HG02678 (cell line): ENCODE measurements around the gene UBE2D4.

Experiments
- ATAC-seq: cut with Tn5 transposase; IDR thresholded peaks from one replicate; pipeline ENCODE4 v1.9.1; 2021; ENCODE audit warnings: mild to moderate bottlenecking, moderate library complexity; ENCODE audit not compliant: unreplicated experiment

UBE2D4 gene

GRCh38 chr7:43906331-43907010 is 19.8 kb upstream of the UBE2D4 start, which contains the start of gene URGCP:
TSS of gene URGCP (minus strand) at chr7:43906596. CDS start at chr7:43906575, 21 bp downstream.
- ATAC-seq = peak; percentile 81

GRCh38 chr7:43914795-43915194 is 11.4 kb upstream of the UBE2D4 start:
- ATAC-seq = no peak

- ATAC-seq = no peak
Observed at GRCh38 chr7:43915907-43916306, 10.3 kb upstream of the UBE2D4 start.

GRCh38 chr7:43921423-43921822 is 4.8 kb upstream of the UBE2D4 start:
- no peak for ATAC-seq

GRCh38 chr7:43922726-43923125 is 3.5 kb upstream of the UBE2D4 start:
- ATAC-seq = no peak

GRCh38 chr7:43926798-43927123 is 525 bp downstream of the UBE2D4 start:
- ATAC-seq = no peak

GRCh38 chr7:43927810-43928209 is 1.6 kb downstream of the UBE2D4 start:
- no peak for ATAC-seq

- no peak for ATAC-seq
Observed at GRCh38 chr7:43929529-43930457, 3.6 kb downstream of the UBE2D4 start.

GRCh38 chr7:43931346-43931745 is 5.1 kb downstream of the UBE2D4 start:
- no peak for ATAC-seq

- ATAC-seq = no peak
Observed at GRCh38 chr7:43933902-43934560, 7.8 kb downstream of the UBE2D4 start.

GRCh38 chr7:43937444-43937843 is 11.2 kb downstream of the UBE2D4 start:
- ATAC-seq = no peak

- no peak for ATAC-seq
Observed at GRCh38 chr7:43938892-43939482, 12.8 kb downstream of the UBE2D4 start.

- ATAC-seq = no peak
Observed at GRCh38 chr7:43942250-43942649, 16.0 kb downstream of the UBE2D4 start.

- no peak for ATAC-seq
Observed at GRCh38 chr7:43942997-43943396, 16.8 kb downstream of the UBE2D4 start.

GRCh38 chr7:43943417-43944187 is 17.4 kb downstream of the UBE2D4 start:
- ATAC-seq = no peak

GRCh38 chr7:43944286-43944685 is 18.1 kb downstream of the UBE2D4 start:
- ATAC-seq = no peak

GRCh38 chr7:43952028-43952427 is 25.8 kb downstream of the UBE2D4 start:
- no peak for ATAC-seq

- ATAC-seq = no peak
Observed at GRCh38 chr7:43953071-43953470, 26.8 kb downstream of the UBE2D4 start.

- ATAC-seq = no peak
Observed at GRCh38 chr7:43954524-43955228, 28.4 kb downstream of the UBE2D4 start.

- ATAC-seq = no peak
Observed at GRCh38 chr7:43956027-43956426, 29.8 kb downstream of the UBE2D4 start.
